Upper lobe of right lung (tissue), 1 donor: Measurements from ENCODE around the gene HTRA1. TPM values are rescaled to one million over a fixed set of nuclear protein-coding genes. Genes with fewer than 3 reads are reported as not detected.

ENCODE experiments used
- ATAC-seq: fragments of 200-7000 bp; cut with Tn5 transposase; one replicate; pipeline ENCODE4 v1.9.1; 2020; ENCODE audit warnings: mild to moderate bottlenecking, moderate library complexity
- DNase-seq: peaks from one replicate; pipeline ENCODE4 v3.0.0-alpha.2; 2020
- H3K27ac ChIP-seq: fragments of 200-600 bp; one replicate; pipeline ENCODE4 v1.8.0; 2022
- H3K27me3 ChIP-seq: fragments of 200-600 bp; one replicate; pipeline ENCODE4 v1.8.0; 2022; ENCODE audit warnings: mild to moderate bottlenecking
- H3K36me3 ChIP-seq: fragments of 200-600 bp; one replicate; pipeline ENCODE4 v1.8.0; 2022
- H3K4me1 ChIP-seq: fragments of 200-600 bp; one replicate; pipeline ENCODE4 v1.8.0; 2022
- H3K4me3 ChIP-seq: fragments of 200-600 bp; one replicate; pipeline ENCODE4 v1.8.0; 2022; ENCODE audit warnings: mild to moderate bottlenecking
- H3K9me3 ChIP-seq: fragments of 200-600 bp; one replicate; pipeline ENCODE4 v1.8.0; 2022
- CTCF ChIP-seq: fragments of 200-600 bp; IDR thresholded peaks from one replicate; pipeline ENCODE4 v1.8.0; 2022; ENCODE audit warnings: antibody characterized with exemption
- intact Hi-C: fragments of 100-400 bp; cut with DNase I; formaldehyde crosslinking; loops from one replicate; pipeline ENCODE4 v1.11.0; 2022
- total RNA-seq: library from RNA; stranded (reverse); fragmentation: NEBNext Ultra II Directional; extraction: Animal tissue kit (Norgen Biotek cat#: 25700); gene quantifications from one replicate; pipeline ENCODE4 v1.2.1, GENCODE V29; 2021
- donor health status: DM: no; HTN: yes; CAD: no; lungs with severe emphysema.

Gene HTRA1
- total RNA-seq, 1 donor from 2014 or later: 83.8 TPM

DNA sequence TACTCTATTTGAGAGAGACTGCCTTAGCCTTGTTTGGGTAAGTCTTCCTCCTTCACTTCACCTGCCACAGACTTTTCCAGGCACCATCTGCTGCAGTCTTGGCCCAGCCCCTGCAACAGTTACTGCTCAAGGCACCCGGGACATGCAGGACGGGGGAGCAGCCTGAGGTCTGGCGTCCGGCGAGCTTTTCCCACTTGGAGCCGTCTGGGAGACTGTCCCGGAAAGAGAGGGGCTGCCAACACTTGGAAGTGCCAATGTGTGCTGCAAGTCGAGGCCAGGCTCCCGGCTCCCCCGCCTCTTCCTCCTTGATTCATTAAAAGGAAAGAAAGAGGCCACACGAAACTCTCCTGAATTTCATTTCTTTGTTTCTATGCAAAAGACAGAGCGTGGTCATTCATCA, 13.7 kb downstream of the HTRA1 start:
- H3K4me3 ChIP-seq: no peak overlapping the region
- no peak overlapping the region for H3K27ac ChIP-seq
- intact Hi-C loops: no loop called here

GRCh38 chr10:122475591-122476332, 14.4 kb downstream of the HTRA1 start:
- no peak for TF ChIP-seq CTCF
- H3K4me3 ChIP-seq: no peak overlapping the region
- no peak overlapping the region for H3K27ac ChIP-seq
- intact Hi-C loops: no loop called here
- H3K4me1 ChIP-seq: peaks cover 29% of the 10 kb centered on the region
- DNase-seq (no peak), ATAC-seq (no peak)
- no peaks in the 10 kb centered on the region for H3K27me3 ChIP-seq
- H3K9me3 ChIP-seq: no peaks in the 10 kb centered on the region
- no peaks in the 10 kb centered on the region for H3K36me3 ChIP-seq

More for the DNA sequence above, 13.7 kb downstream of the HTRA1 start:
- DNase-seq: no peak
- peak; percentile 53 for ATAC-seq
- Histone ChIP-seq H3K27me3 (no peaks in the 10 kb centered on the region), H3K9me3 (no peaks in the 10 kb centered on the region), H3K36me3 (no peaks in the 10 kb centered on the region), H3K4me1 (peaks cover 29% of the 10 kb centered on the region)
- TF ChIP-seq CTCF: no peak

DNA sequence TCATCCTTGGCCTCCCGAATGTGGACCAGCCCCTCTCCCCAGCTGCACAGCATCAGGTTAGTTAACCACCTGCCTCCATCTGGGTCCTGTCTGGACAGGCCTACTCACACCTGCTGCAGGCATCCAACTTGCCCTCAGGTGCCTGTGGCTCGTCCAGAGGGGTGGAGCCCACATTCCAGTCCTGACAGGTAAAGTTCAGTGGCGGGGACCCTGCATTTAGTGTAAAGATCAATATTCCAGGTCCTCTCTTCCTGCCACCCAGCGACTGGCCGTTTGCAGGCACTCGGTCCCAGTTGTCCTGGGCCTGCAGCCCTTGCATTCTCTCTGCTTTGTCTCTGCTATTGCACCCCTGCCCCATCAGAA, 15.0 kb downstream of the HTRA1 start:
- no peaks in the 10 kb centered on the region for H3K27me3 ChIP-seq
- H3K4me3 ChIP-seq: no peak overlapping the region
- intact Hi-C loops: no loop called here
- no peaks in the 10 kb centered on the region for H3K36me3 ChIP-seq
- DNase-seq (no peak), ATAC-seq (no peak)
- no peak overlapping the region for H3K27ac ChIP-seq
- H3K9me3 ChIP-seq: no peaks in the 10 kb centered on the region
- TF ChIP-seq CTCF: no peak
- peaks cover 29% of the 10 kb centered on the region for H3K4me1 ChIP-seq

GRCh38 chr10:122477436-122477835, 16.1 kb downstream of the HTRA1 start:
- DNase-seq: no peak
- H3K4me3 ChIP-seq: no peak overlapping the region
- H3K9me3 ChIP-seq: no peaks in the 10 kb centered on the region
- H3K4me1 ChIP-seq: peaks cover 29% of the 10 kb centered on the region
- H3K27me3 ChIP-seq: no peaks in the 10 kb centered on the region
- H3K36me3 ChIP-seq: no peaks in the 10 kb centered on the region
- intact Hi-C loops: no loop called here
- H3K27ac ChIP-seq: no peak overlapping the region
- no peak for TF ChIP-seq CTCF
- ATAC-seq: no peak

- no peaks in the 10 kb centered on the region for H3K9me3 ChIP-seq
- H3K27me3 ChIP-seq: no peaks in the 10 kb centered on the region
- no peaks in the 10 kb centered on the region for H3K36me3 ChIP-seq
- no peak overlapping the region for H3K27ac ChIP-seq
- intact Hi-C loops: no loop called here
- peaks cover 26% of the 10 kb centered on the region for H3K4me1 ChIP-seq
- ATAC-seq: no peak
- DNase-seq: no peak
- no peak for TF ChIP-seq CTCF
- H3K4me3 ChIP-seq: no peak overlapping the region
Measured at GRCh38 chr10:122478971-122479370, 17.6 kb downstream of the HTRA1 start.
